OCI-LY7 (cell line): ENCODE data around the gene ATG10. TPM values are rescaled to one million over a fixed set of nuclear protein-coding genes. Genes with fewer than 3 reads are reported as not detected.

Source experiments
- BruUV-seq: library from RNA; stranded (reverse); fragments of 400-500 nt; replicated peaks from 2 replicates; lab custom pipeline; 2021; lab: Mats Ljungman, UMichigan
- CTCF ChIA-PET: fragments of 300-600 bp; sonication (Branson Sonifier 250); formaldehyde crosslinking; loops from one replicate; lab custom pipeline; 2022; ENCODE audit warnings: antibody characterized with exemption; ENCODE audit not compliant: unreplicated experiment; lab: Charles Lee
- POLR2A ChIA-PET: fragments of 300-600 bp; sonication (Branson Sonifier 250); formaldehyde crosslinking; loops from one replicate; lab custom pipeline; 2022; ENCODE audit warnings: antibody characterized with exemption; lab: Charles Lee
- DNase-seq: peaks from one replicate; pipeline ENCODE4 v3.0.0-alpha.2; 2015; ENCODE audit warnings: low spot score
- H2AFZ ChIP-seq: fragments of 200-600 bp; sonication (generic), shearing (Covaris generic); 2 replicates; pipeline ENCODE4 v1.6.1; 2014; ENCODE audit warnings: mild to moderate bottlenecking, antibody characterized with exemption, low read length, moderate library complexity
- H3K27ac ChIP-seq: fragments of 200-600 bp; sonication (generic); 2 replicates; pipeline ENCODE4 v1.5.1; 2014; ENCODE audit warnings: mixed run types, low read depth, mild to moderate bottlenecking, moderate library complexity, low read length, inconsistent platforms; ENCODE audit not compliant: poor library complexity, severe bottlenecking
- H3K36me3 ChIP-seq: fragments of 200-600 bp; sonication (generic); 2 replicates; pipeline ENCODE4 v1.6.1; 2014; ENCODE audit warnings: mild to moderate bottlenecking, antibody characterized with exemption, low read length, moderate library complexity, mixed read lengths; ENCODE audit not compliant: insufficient read depth
- H3K4me1 ChIP-seq: fragments of 200-600 bp; sonication (generic); 2 replicates; pipeline ENCODE4 v1.5.1; 2014; ENCODE audit warnings: mild to moderate bottlenecking, low read length; ENCODE audit not compliant: insufficient read depth, poor library complexity, severe bottlenecking
- H3K4me2 ChIP-seq: fragments of 200-600 bp; sonication (generic); 2 replicates; pipeline ENCODE4 v1.6.1; 2014; ENCODE audit warnings: mild to moderate bottlenecking, low read length
- H3K4me3 ChIP-seq: fragments of 200-600 bp; sonication (generic); 2 replicates; pipeline ENCODE4 v1.5.1; 2014; ENCODE audit warnings: mild to moderate bottlenecking, low read depth, low read length; ENCODE audit not compliant: poor library complexity, severe bottlenecking
- H3K79me2 ChIP-seq: fragments of 200-600 bp; sonication (generic); 2 replicates; pipeline ENCODE4 v1.6.1; 2016; ENCODE audit warnings: low read depth, mild to moderate bottlenecking, low read length, moderate library complexity, mixed read lengths; ENCODE audit not compliant: insufficient read depth
- H3K9me2 ChIP-seq: fragments of 200-600 bp; sonication (generic); 2 replicates; pipeline ENCODE4 v1.6.1; 2016; ENCODE audit warnings: mild to moderate bottlenecking, low read length, mixed read lengths; ENCODE audit not compliant: insufficient read depth
- H3K9me3 ChIP-seq: fragments of 200-600 bp; sonication (generic); 2 replicates; pipeline ENCODE4 v1.6.1; 2014; ENCODE audit warnings: mild to moderate bottlenecking, mixed run types, low read length, mixed read lengths
- H4K20me1 ChIP-seq: fragments of 200-600 bp; sonication (generic); 2 replicates; pipeline ENCODE4 v1.6.1; 2014; ENCODE audit warnings: mild to moderate bottlenecking, antibody characterized with exemption, low read length, moderate library complexity, mixed read lengths; ENCODE audit not compliant: insufficient read depth
- EZH2phosphoT487 ChIP-seq: fragments of 200-600 bp; sonication (generic); IDR thresholded peaks from 2 replicates; pipeline ENCODE4 v1.6.1; 2018; ENCODE audit warnings: low read depth, borderline replicate concordance, mild to moderate bottlenecking, mixed run types, antibody characterized with exemption, low read length, moderate library complexity, mixed read lengths
- intact Hi-C: fragments of 100-400 bp; cut with micrococcal nuclease; formaldehyde crosslinking; loops from one replicate; pipeline ENCODE4 v1.10.0; 2022; ENCODE audit not compliant: unreplicated experiment
- total RNA-seq, 2 experiments: library from RNA; depleted of rRNA in 1 of 2; stranded (reverse); fragments of >200 nt in 1 of 2; shearing (Covaris generic) in 1 of 2; gene quantifications; 2 replicates each; pipeline ENCODE4 v1.2.3, GENCODE V29; 2014 to 2022
- TF ChIP-seq, protein P1 (sequence below): fragments of 200-600 bp; sonication (generic); conservative IDR thresholded peaks from 2 replicates; pipeline ENCODE4 v1.5.1; 2014; ENCODE audit warnings: mild to moderate bottlenecking, antibody characterized with exemption, low read length, moderate library complexity, mixed read lengths

The ATG10 gene
- total RNA-seq, 2 experiments from 2014 or later = 5.4 to 14.8 TPM

DNA sequence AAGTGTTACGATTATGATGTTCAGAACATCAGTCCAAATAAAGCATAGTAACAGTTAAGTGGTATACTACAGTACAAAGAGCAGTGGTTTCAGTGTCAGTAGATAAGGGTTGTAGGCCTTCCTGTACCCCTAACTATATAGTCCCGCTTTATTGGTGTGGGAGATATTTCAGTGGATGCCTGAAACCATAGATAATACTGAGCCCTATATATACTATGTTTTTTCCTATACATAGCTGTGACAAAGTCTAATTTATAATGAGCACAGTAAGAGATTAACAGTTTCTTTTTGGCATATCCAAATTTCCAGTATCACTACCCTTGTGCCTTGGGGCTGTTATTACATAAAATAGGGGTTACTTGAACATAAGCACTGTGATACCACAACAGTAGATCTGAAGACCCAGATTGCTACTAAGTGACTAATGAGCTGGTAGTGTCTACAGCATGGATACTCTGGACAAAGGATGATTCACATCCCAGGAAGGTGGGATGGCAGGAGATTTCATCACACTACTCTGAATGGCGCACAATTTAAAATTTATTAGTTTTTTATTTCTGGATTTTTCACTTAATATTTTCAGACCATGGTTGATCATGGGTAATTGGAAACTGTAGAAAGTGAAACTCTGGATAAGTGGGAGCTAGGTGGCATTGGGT is 187.1 kb downstream of the ATG10 start:
- no TSS peak for BruUV-seq
- TF ChIP-seq EZH2phosphoT487 = no peak
- TF ChIP-seq, protein P1, sequence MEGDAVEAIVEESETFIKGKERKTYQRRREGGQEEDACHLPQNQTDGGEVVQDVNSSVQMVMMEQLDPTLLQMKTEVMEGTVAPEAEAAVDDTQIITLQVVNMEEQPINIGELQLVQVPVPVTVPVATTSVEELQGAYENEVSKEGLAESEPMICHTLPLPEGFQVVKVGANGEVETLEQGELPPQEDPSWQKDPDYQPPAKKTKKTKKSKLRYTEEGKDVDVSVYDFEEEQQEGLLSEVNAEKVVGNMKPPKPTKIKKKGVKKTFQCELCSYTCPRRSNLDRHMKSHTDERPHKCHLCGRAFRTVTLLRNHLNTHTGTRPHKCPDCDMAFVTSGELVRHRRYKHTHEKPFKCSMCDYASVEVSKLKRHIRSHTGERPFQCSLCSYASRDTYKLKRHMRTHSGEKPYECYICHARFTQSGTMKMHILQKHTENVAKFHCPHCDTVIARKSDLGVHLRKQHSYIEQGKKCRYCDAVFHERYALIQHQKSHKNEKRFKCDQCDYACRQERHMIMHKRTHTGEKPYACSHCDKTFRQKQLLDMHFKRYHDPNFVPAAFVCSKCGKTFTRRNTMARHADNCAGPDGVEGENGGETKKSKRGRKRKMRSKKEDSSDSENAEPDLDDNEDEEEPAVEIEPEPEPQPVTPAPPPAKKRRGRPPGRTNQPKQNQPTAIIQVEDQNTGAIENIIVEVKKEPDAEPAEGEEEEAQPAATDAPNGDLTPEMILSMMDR = no peak
- no peaks in the 10 kb centered on the region for H4K20me1 ChIP-seq
- no peak overlapping the region for H3K4me2 ChIP-seq
- no peaks in the 10 kb centered on the region for H3K36me3 ChIP-seq
- intact Hi-C loops = no loop called here
- H3K4me1 ChIP-seq = no peaks in the 10 kb centered on the region
- H3K27ac ChIP-seq = no peak overlapping the region
- no peaks in the 10 kb centered on the region for H3K79me2 ChIP-seq
- H3K9me3 ChIP-seq = no peaks in the 10 kb centered on the region
- no peak overlapping the region for H3K4me3 ChIP-seq
- no peaks in the 10 kb centered on the region for H3K9me2 ChIP-seq
- POLR2A ChIA-PET = interaction anchor here (0.6 to 1.4 kb wide), 2 partner anchors 14 to 69 kb away, joined by 4 to 8 read pairs; no protein-coding TSS in a partner anchor
- DNase-seq = no peak
- no peak overlapping the region for H2AFZ ChIP-seq
- CTCF ChIA-PET = no interaction called here

DNA sequence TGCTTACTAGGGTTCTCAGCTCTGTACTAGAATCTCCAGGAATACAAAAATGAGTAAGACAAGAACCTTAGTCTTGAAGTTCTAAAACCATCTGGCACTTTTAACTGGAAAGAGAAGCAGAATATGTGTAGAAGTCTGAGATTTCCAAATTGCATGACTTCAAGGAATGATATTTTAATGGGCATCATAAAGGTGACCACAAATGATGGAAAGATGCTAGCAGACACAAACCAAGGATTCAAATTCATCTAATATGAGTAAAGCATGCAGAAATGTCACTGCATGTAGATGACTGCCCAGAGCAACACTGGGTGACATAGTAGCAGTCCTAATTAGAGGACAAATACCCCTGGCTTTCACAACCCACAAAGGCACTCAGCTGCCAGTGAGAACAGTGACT is 189.1 kb downstream of the ATG10 start:
- Histone ChIP-seq H3K4me3 (no peak overlapping the region), H3K4me2 (no peak overlapping the region), H3K9me2 (no peaks in the 10 kb centered on the region), H4K20me1 (no peaks in the 10 kb centered on the region), H3K36me3 (no peaks in the 10 kb centered on the region), H2AFZ (no peak overlapping the region), H3K9me3 (no peaks in the 10 kb centered on the region), H3K79me2 (no peaks in the 10 kb centered on the region), H3K4me1 (no peaks in the 10 kb centered on the region), H3K27ac (no peak overlapping the region)
- no peak for DNase-seq
- ChIA-PET CTCF (no interaction called here), POLR2A (interaction anchor here (0.5 to 1.3 kb wide), 4 partner anchors 7 to 927 kb away, joined by 3 read pairs; no protein-coding TSS in a partner anchor)
- TF ChIP-seq, protein P1 = no peak
- no TSS peak for BruUV-seq
- intact Hi-C loops = no loop called here

DNA sequence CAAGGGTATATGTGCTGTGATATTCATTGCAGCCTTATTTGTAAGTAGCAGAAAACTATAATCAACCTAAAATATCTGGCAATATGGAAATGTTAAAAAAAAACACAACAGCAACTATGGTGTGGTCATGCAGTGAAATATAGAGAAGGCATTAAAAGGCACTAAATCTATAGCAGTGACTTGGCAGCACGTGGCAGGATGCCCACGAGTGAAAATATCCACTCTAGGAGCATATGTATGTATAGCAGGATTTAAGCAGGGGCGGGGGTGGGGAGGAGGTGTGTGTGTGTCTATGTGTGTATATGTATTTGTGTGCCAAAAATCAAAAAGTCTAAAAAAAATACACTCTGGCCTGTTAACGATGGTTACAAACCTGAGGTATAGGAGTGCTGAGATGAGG is 190.8 kb downstream of the ATG10 start:
- Histone ChIP-seq H3K79me2 (no peaks in the 10 kb centered on the region), H3K4me1 (no peaks in the 10 kb centered on the region), H4K20me1 (no peaks in the 10 kb centered on the region), H3K36me3 (no peaks in the 10 kb centered on the region), H2AFZ (no peak overlapping the region), H3K4me2 (no peak overlapping the region), H3K27ac (no peak overlapping the region), H3K9me3 (no peaks in the 10 kb centered on the region), H3K4me3 (no peak overlapping the region), H3K9me2 (no peaks in the 10 kb centered on the region)
- ChIA-PET CTCF (no interaction called here), POLR2A (no interaction called here)
- no peak for TF ChIP-seq EZH2phosphoT487
- TF ChIP-seq, protein P1 = no peak
- BruUV-seq = no TSS peak
- intact Hi-C loops = no loop called here
- no peak for DNase-seq
